A673 (cell line): ENCODE data around the gene MYH3. TPM values are rescaled to one million over a fixed set of nuclear protein-coding genes. Genes with fewer than 3 reads are reported as not detected.

Experiments used
- BruUV-seq: library from RNA; stranded (reverse); fragments of 400-500 nt; replicated peaks from 2 replicates; lab custom pipeline; 2021; lab: Mats Ljungman, UMichigan
- CTCF ChIA-PET: fragments of 300-600 bp; sonication (Branson Sonifier 250); formaldehyde crosslinking; loops from one replicate; lab custom pipeline; 2022; ENCODE audit warnings: antibody characterized with exemption; lab: Charles Lee
- POLR2A ChIA-PET: fragments of 300-600 bp; sonication (Branson Sonifier 250); formaldehyde crosslinking; loops from one replicate; lab custom pipeline; 2022; ENCODE audit warnings: antibody characterized with exemption; ENCODE audit not compliant: low non-redundant PET; lab: Charles Lee
- DNase-seq: peaks from one replicate; pipeline ENCODE4 v3.0.0-alpha.2; 2015; ENCODE audit warnings: low spot score
- H3K27ac ChIP-seq: fragments of 200-600 bp; sonication (generic); 2 replicates; pipeline ENCODE4 v1.5.1; 2016; ENCODE audit warnings: mixed run types, low read depth, mild to moderate bottlenecking, mixed read lengths, antibody characterized with exemption, low read length; ENCODE audit not compliant: poor library complexity, severe bottlenecking
- H3K27me3 ChIP-seq: fragments of 200-600 bp; sonication (generic); replicated peaks from 2 replicates; pipeline ENCODE4 v1.6.1; 2017; ENCODE audit warnings: mixed run types, low read depth, mild to moderate bottlenecking, mixed read lengths, antibody characterized with exemption, low read length; ENCODE audit not compliant: insufficient read depth, poor library complexity
- H3K36me3 ChIP-seq: fragments of 200-600 bp; sonication (generic); 2 replicates; pipeline ENCODE4 v1.6.1; 2016; ENCODE audit warnings: mixed run types, mild to moderate bottlenecking, mixed read lengths, antibody characterized with exemption, low read length; ENCODE audit not compliant: insufficient read depth, poor library complexity, severe bottlenecking
- H3K4me1 ChIP-seq: fragments of 200-600 bp; sonication (generic); 2 replicates; pipeline ENCODE4 v1.6.1; 2017; ENCODE audit warnings: mixed run types, mild to moderate bottlenecking, mixed read lengths, antibody characterized with exemption, low read length; ENCODE audit not compliant: insufficient read depth, poor library complexity, severe bottlenecking
- H3K4me3 ChIP-seq: fragments of 200-600 bp; sonication (generic); 2 replicates; pipeline ENCODE4 v1.5.1; 2016; ENCODE audit warnings: low read depth, mixed run types, mild to moderate bottlenecking, mixed read lengths, low read length; ENCODE audit not compliant: poor library complexity, severe bottlenecking
- H3K9me3 ChIP-seq: fragments of 200-600 bp; sonication (generic); 2 replicates; pipeline ENCODE4 v1.6.1; 2016; ENCODE audit warnings: mixed run types, low read depth, mild to moderate bottlenecking, mixed read lengths, antibody characterized with exemption, low read length; ENCODE audit not compliant: poor library complexity, severe bottlenecking
- CTCF ChIP-seq: fragments of 300-800, 200-600 bp; sonication (generic); conservative IDR thresholded peaks from 2 replicates; pipeline ENCODE4 v1.5.1; 2017; ENCODE audit warnings: low read depth, mild to moderate bottlenecking, antibody characterized with exemption, low read length, moderate library complexity, mixed read lengths
- EZH2 ChIP-seq: fragments of 200-600 bp; sonication (generic); IDR thresholded peaks from 2 replicates; pipeline ENCODE4 v1.6.1; 2017; ENCODE audit warnings: borderline replicate concordance, low read depth, mild to moderate bottlenecking, mixed read lengths, antibody characterized with exemption, low read length; ENCODE audit not compliant: poor library complexity, severe bottlenecking
- intact Hi-C: fragments of 100-400 bp; cut with micrococcal nuclease; formaldehyde crosslinking; loops from one replicate; pipeline ENCODE4 v1.10.0; 2022; ENCODE audit not compliant: unreplicated experiment
- total RNA-seq: library from RNA; stranded (reverse); gene quantifications from 2 replicates; pipeline ENCODE4 v1.2.3, GENCODE V29; 2021

MYH3 gene
- total RNA-seq, 1 experiment from 2014 or later: 3.2 TPM

- no peaks in the 10 kb centered on the region for H3K9me3 ChIP-seq
- TF ChIP-seq EZH2: no peak
- TF ChIP-seq CTCF: no peak
- intact Hi-C loops: no loop called here
- DNase-seq: no peak
- ChIA-PET CTCF (interaction anchor here (0.6 kb wide), 1 partner anchor 301 kb away, joined by 8 read pairs; no protein-coding TSS in a partner anchor), POLR2A (no interaction called here)
- H3K27me3 ChIP-seq: no peaks in the 10 kb centered on the region
- no peaks in the 10 kb centered on the region for H3K36me3 ChIP-seq
- BruUV-seq: no TSS peak
- H3K27ac ChIP-seq: no peak overlapping the region
- no peak overlapping the region for H3K4me3 ChIP-seq
- no peaks in the 10 kb centered on the region for H3K4me1 ChIP-seq
These were observed 33.3 kb downstream of the MYH3 start for GRCh38 chr17:10623737-10624338.

- intact Hi-C loops: no loop called here
- Histone ChIP-seq H3K27ac (no peak overlapping the region), H3K27me3 (no peaks in the 10 kb centered on the region), H3K36me3 (no peaks in the 10 kb centered on the region), H3K4me3 (no peak overlapping the region), H3K4me1 (no peaks in the 10 kb centered on the region), H3K9me3 (no peaks in the 10 kb centered on the region)
- ChIA-PET POLR2A (no interaction called here), CTCF (interaction anchor here (0.6 kb wide), 1 partner anchor 300 kb away, joined by 8 read pairs; no protein-coding TSS in a partner anchor)
- TF ChIP-seq CTCF: no peak
- TF ChIP-seq EZH2: no peak
- no peak for DNase-seq
- BruUV-seq: no TSS peak
These were observed 34.3 kb downstream of the MYH3 start for GRCh38 chr17:10622617-10623485.

DNA sequence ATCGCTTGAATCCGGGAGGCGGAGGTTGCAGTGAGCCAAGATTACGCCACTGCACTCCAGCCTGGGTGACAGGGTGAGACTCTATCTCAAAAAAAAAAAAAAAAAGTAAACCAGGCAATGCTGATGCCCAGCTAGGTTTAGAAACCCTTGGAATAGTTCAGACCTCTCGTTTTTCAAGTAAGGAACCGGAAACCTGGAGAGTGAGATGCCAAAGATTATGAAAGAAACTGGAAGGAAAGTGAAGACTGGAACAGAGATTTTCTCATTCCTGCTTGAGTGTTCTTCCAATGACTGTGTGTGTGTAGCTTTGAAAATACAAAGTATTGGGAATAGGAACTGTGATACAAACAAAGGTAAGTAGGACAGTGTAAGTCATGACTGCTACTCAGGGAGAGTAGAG, 35.7 kb downstream of the MYH3 start:
- no peak overlapping the region for H3K4me3 ChIP-seq
- no TSS peak for BruUV-seq
- H3K27me3 ChIP-seq: no peaks in the 10 kb centered on the region
- no peaks in the 10 kb centered on the region for H3K36me3 ChIP-seq
- ChIA-PET CTCF (no interaction called here), POLR2A (no interaction called here)
- no peaks in the 10 kb centered on the region for H3K9me3 ChIP-seq
- DNase-seq: no peak
- TF ChIP-seq CTCF: no peak
- no peak for TF ChIP-seq EZH2
- H3K27ac ChIP-seq: no peak overlapping the region
- intact Hi-C loops: no loop called here
- no peaks in the 10 kb centered on the region for H3K4me1 ChIP-seq
